Left colon (tissue), 2 donors: ENCODE data around the gene TTC7B. TPM values are rescaled to one million over a fixed set of nuclear protein-coding genes. Genes with fewer than 3 reads are reported as not detected.

Experiments used
- ATAC-seq: fragments of 200-7000 bp; cut with Tn5 transposase; one replicate; pipeline ENCODE4 v1.9.1; 2020; ENCODE audit warnings: mild to moderate bottlenecking, moderate library complexity
- DNase-seq, 2 donors: peaks; one replicate each; pipeline ENCODE4 v3.0.0-alpha.2; 2020
- intact Hi-C, 2 donors: fragments of 100-400 bp; cut with DNase I in 1 of 2; cut with micrococcal nuclease in 1 of 2; formaldehyde crosslinking; loops; one replicate each; pipeline versions ENCODE4 v1.11.2 to v1.14.0; 2022; cut with DNase I, micrococcal nuclease
- total RNA-seq, 2 donors: library from RNA; stranded (reverse); fragmentation: NEBNext Ultra II Directional; extraction: Animal tissue kit (Norgen Biotek cat#: 25700); gene quantifications; one replicate each; pipeline ENCODE4 v1.2.1, GENCODE V29; 2021
- donor health status: DM: no; HTN: no; CAD: no.
- donor health status: DM: yes; HTN: yes; CAD: no.

TTC7B gene
- total RNA-seq, 2 donors from 2014 or later = 4.3 to 13.4 TPM

DNA sequence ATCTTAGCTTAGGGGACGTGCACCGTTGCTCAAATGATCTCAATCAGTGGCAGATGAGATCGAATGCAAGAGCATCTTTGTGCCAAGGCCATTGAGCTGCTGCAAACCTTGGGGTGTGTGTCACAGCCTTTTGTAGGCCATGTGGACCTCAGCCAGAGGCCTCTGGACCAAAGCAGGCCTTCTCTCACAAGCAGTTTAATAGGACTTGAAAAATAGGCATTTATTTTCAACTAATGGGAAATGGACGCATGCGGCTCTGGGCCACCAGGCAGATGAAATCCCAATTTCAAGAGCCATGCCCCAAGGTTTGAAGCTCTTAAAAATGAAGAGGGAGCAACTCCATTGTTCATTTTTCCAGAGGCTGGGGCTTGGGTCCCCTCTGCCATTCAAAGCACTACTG is 87.3 kb downstream of the TTC7B start:
- no peak for ATAC-seq
- intact Hi-C loops = no loop called here
- no peak for DNase-seq

DNA sequence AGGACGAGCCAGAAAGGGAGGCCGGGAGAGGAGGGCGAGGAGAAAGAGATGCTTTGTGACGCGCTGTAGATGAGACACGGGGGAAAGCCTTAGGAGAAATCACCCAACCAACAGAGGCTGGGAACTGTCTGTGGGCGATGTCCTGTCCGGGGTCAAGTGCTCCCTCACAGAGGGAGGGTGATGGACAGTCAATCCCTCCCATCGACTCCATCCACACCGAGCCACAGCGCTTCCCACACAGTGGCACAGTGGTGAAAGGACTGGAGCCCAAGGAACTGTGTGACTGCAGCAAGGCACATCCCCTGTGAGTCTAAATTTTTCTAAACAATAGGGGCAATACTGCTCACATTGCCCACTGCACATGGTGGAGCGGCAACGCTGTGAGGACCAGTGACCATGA is 89.1 kb downstream of the TTC7B start:
- ATAC-seq = peak; percentile 6

DNA sequence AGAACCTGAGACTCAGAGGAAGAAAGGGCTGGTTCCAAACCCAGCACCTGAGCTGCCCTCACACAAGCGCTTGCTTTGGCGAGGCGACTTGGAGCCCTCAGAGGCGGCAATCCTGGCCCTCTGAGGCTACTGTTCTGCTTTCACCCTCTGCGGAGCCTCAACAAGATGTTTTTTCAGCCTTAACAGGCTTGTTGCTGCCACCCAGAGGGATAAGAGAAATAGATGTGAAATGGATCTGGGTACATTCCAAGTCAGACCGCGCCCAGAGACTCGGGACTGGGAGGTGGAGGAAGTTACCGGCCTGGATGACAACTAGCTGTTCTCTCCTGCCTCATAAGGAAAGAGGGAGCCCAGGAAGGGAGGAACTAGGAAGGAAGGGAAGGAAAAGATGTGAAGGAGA is 89.6 kb downstream of the TTC7B start:
- ATAC-seq (peak; percentile 99), DNase-seq (peak; percentile 74 to 83)
- intact Hi-C loops = no loop called here

More for the DNA sequence above, 89.1 kb downstream of the TTC7B start:
- no peak for DNase-seq
- intact Hi-C loops = no loop called here

DNA sequence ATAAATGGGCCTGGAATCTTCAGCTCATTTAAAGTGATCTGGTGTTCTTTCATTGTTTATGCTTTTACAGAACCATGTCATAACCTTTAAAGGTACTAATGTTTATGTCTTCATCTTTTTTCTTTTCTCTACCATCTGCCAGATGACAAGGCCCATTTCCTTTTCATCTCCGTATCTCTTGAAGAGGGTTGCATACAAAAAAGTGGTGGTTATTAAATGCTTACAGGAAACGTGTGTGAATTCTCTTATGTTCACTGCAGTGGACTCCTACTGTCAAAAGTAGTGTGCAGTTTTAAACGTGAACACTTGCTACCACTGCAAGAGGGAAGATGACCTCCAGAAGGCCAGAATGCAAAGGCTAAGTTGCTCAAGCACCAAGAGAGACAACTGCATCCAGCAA is 91.4 kb downstream of the TTC7B start:
- ATAC-seq (no peak), DNase-seq (no peak)
- intact Hi-C loops = no loop called here

DNA sequence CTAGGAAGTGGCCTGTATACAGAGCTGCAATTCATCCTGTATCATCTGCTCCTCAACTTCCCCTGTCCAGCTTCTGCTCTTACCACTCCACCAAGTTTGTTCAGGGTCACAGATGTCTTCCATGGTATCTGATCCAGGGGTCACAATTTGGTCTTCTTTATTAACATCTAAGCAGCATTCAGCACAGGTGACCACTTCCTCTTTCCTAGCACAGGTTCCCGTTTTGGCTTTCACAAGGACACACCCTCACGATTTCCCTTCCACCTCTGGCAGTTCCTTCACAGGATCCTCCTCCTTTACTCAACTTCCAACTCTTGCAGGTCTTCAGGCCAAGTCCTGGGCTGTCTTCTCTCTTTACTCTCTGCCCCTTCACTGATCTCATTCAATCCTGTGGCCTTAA is 93.6 kb downstream of the TTC7B start:
- DNase-seq = no peak
- intact Hi-C loops = no loop called here
- ATAC-seq = no peak

DNA sequence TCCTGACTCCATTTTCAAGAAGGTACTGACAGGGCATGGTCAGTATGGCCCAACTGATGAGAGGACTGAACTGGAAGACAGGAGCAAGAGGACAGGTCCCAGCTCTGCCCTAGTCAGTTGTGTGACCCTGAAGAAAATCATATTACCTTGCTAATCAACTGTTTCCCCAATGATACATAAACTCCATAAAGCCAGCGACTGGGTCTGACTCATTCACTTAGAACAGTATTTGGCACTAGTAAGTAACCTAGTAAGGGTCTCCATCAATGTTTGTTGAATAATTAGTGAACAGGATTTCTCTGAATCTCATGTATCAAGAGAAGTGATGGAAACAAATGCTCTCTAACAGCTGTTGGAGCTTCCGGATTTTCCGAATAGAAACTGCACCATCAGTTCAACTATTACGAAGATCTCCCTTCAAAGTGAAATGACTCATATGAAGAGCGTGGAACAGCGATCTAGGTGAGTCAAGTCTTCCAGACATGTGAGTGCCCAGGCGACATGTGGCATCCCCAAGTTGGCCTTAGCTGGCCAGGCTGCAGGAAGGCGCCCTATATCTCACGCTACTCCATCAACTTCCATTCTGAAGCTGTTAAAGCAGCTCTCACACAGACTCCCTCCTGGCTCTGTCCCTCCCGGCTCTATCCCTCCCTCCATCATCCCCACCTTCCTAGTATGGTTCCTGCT is 94.5 kb downstream of the TTC7B start:
- DNase-seq (no peak), ATAC-seq (no peak)
- intact Hi-C loops = no loop called here

DNA sequence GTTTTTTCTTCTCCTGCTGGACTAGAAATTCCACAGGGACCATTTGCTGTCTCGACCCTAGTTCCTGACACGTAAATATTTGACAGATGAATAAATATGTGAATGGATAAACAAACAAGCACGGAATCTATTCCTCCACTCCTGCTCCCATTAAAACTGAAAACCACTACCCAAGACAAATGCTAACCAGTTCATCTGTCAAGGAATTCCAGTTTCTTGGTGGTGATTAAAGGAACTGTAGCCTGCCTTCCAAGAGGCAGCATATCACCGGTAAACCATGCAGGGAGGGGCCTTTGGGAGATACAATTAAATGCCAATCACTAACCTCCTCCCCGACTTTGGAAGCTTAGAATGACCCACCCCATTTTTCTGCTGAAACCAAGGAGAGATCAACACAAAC is 95.4 kb downstream of the TTC7B start:
- ATAC-seq (no peak), DNase-seq (no peak)
- intact Hi-C loops = no loop called here

DNA sequence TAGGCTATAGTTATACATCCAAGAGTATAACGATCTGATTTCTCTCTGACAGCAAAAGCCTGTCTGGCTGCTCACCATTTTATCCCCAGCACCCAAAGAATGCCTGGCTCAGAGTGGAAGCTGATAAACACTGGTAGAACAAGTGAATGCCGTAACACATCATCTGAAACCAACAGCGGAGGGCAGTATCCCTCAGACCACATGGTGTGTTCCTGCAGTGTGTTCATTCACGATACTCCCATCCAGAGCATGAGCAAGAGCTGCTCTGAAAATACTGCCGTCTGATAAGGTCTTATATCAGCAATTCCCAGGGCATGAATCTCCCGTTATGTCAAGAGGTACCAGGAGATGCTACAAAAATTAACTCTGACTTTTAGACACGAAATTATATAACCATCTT is 95.9 kb downstream of the TTC7B start:
- intact Hi-C loops = no loop called here
- ATAC-seq = no peak
- no peak for DNase-seq

DNA sequence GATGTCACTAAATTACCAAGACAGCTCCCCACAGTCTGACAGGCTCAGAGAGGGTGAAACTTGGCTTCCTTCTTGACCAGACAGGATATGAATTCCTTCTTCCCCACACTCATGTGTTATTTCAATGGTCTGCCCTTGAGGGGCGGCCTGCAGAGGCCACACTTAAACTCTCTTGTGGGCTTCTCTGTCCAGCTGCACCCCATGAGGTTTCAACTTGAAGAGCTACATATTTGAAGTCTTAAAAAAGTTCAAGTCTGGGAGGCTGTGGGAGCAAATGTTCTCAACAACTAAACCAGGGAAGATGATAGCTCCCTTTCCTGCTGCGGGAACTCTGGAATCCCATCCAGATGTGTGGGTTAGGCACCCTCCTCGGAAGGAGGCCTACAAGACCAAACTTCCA is 98.3 kb downstream of the TTC7B start:
- no peak for DNase-seq
- ATAC-seq = no peak
- intact Hi-C loops = no loop called here

DNA sequence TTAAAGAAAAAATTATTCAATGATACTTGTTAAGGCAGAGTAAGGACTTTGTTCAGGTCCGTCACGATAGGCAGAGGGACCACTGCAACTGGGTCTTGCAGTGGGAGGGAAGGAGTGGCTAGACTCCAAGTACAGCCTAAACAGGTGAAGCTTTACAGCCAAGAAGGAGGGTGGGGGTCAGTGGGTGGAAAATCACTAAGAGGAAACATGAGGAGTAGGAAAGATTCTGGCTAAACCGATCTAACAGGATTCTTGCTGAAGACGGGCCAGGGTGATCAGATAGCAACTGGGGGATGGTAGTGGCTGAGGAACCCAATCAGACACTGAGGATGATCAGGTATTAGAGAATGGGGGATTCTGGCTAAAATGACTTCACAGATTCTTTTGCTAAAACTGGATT is 100.2 kb downstream of the TTC7B start:
- intact Hi-C loops = no loop called here
- ATAC-seq (no peak), DNase-seq (no peak)

DNA sequence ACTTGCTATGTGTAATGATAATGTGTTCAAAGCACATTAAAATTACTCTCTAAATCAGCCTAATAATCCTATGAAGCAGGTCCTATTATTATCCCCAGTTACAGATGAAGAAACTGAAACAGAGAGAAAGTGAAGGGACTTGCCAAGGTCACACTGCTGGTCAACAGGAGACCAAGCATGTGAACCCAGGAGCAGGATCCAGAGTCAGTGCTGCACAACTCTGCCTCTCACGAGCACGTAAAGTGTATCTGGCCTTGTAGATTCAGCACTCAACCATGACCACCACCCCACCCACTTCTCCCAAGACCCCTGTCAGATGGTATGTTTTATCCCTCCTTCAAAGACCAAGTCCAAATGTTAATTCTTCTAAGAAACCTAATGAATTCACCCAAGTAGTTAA is 100.7 kb downstream of the TTC7B start:
- DNase-seq (no peak), ATAC-seq (no peak)
- intact Hi-C loops = no loop called here

DNA sequence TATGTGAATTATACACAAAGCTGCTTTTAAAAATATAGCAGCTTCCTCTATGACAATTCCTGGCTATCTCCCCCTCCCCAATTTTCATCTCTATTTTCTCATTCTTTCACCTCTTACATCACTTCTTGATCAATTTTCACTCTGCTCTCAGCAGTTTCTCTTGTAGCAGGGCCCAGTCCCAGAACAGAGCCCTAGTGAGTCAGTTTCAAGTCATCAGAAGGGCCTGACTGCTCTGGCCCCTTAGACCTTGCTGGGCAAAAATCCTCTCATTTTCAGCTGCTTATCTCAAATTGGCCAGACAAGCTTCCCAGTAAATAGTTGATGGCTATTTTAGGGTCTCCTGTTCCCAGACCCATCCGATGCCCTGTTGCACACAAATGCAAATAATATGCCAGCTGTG is 101.4 kb downstream of the TTC7B start:
- ATAC-seq (no peak), DNase-seq (no peak)
- intact Hi-C loops = no loop called here

DNA sequence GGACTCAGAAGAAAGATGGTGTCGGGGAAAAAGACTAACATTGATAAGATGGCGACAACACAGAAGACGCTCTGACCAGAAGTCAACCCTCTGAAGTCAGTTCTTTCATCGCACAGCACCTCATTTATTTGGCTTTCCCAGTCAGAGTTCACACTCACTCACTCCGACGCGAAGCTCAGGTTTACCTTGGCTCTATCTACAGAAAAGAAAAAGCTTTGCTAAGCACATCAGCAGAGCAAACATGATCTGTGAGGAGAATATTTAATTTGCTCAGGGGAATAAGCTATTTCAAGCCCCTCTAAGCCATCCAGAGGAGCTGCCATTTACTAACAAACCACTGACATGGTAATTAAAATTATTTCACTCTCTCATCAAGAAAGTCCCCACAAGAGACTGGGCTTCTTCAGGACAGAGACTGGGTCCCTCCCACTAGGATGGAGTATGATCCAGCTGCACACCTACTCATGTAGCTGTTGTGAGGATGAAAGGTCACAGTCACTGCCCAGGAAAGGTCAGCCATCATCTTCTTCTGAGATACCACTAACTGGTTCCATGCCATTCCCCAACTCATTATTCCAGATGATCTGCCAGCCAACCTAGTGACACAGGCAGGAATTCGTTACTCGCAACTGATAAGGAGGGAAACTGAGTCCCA is 111.4 kb downstream of the TTC7B start:
- no peak for DNase-seq
- ATAC-seq = no peak
- intact Hi-C loops = no loop called here

DNA sequence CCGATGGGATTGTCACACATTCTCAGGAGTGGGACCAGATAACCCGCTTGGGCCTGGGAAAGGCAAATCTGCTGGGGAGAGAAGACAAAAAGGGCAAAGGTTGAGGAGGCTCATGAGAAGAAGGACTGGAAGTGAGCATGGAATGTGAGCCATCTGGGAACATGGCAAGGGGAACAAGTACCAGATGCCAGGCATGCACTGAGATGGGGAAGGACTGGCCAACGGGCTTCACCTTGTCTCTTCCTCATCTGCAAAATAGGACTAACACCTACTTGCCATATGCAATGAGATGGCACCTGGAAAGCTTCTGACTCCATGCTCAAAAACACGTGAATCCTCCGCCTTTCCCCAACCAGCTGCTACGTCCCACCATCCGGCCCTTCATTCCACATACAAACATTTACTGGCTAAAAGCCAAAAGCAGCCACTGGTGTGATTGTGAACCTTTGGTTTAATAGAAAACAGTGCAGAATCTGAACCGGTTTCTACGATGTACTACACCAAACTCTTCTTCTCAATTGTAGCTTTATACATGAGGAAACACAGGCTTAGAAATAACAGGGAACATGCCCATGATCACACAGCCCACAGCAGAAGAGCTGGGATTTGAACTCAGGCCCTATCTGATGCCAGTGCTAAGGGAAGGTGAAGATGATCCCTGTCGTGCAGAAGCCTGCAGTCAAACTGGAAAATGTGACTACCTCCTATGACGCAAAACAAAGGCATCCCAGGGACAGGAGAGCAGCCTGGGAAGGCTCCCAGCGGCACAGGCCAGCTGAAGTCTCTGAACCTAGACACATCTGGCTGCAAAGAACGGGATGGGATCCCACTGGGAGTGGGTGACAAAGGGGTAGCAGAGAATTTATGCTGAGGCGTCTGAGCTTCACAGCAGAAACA is 112.1 kb downstream of the TTC7B start:
- no peak for ATAC-seq
- intact Hi-C loops = no loop called here
- no peak for DNase-seq

DNA sequence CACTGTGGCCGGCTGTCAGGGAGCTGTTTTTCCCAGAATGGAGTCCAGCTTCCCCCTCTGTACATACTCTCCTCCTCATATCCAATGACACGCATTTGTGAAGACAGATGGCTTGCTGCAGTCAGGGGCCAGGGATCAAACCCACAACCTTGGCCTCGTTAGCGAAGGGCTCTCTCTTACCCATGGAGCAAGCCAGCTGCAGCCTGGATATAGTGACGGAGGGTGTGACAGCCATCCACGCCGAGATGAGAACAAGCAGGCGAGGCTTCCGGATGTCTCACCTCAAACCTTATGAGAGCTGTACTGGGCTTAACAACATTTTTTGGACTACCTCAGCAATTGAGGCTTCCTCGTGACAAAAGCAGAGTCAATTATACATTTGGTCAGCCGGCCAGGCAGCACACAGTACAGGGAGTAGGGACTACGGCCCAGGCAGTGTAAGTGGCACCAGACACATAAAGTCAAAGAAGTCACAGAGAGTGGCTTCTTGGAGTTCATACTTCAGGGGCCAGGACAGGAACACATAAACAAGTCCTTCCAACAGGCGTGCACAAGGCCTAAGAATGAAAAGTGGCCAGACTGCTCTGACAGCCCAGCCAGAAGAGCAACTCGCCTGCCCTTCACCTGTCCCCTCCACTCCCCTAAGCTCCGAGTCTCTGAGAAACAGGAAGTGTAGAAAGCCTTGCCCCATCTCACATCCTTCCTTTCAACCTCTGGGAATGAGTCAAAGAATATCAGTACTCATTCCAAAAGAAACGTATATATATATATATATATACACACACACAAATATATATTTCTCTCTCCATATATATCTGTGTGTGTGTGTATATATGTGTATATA is 115.1 kb downstream of the TTC7B start:
- DNase-seq (no peak), ATAC-seq (no peak)
- intact Hi-C loops = no loop called here

DNA sequence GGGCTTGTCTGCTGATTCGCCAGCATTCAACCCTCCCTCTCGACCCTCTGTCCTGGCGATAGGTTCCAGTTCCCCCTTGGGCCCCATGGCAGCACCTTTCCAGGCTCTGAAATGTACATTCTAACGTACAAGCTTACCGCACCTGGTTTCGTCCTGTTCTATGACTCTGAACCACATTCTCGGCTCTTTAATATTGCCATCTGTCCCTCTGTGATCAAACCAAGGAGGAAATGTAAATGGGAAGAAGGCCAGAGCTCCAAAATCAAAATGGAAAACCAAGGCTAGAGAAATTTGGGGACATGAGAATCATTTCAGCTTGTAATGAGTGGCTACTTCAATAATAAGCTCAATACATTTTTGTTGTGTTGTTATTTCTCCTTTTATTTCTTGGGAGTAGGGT is 117.2 kb downstream of the TTC7B start:
- intact Hi-C loops = loop anchor here in 1 of 2 donors (5.0 to 10.0 kb wide), 2 partner anchors 294 to 397 kb away; no protein-coding TSS in a partner anchor
- ATAC-seq (no peak), DNase-seq (no peak)

DNA sequence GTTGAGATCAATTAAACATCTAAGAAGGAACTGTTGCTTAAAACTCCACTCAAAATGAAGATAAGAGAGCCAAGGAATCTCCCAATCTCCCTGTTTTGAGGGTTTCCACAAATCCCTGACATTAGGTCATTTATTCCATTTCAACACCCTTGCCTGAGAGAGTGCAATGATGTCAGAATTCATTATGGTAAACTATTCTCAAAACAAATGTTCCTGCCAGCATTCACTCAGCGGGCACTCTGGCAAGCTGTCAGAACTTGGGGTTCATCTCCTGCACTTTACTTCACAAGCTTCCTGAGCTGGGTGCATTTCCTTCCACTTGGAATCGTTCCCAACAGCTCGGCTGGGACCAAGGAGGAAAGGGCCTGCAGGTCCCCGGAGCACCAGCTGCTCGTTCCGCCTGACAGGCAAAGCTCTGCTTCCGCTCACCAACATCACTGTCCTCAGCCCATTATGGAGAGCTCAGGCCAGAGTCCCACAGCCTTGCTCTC is 117.8 kb downstream of the TTC7B start:
- intact Hi-C loops = loop anchor here in 1 of 2 donors (5.0 to 10.0 kb wide), 2 partner anchors 294 to 396 kb away; no protein-coding TSS in a partner anchor
- DNase-seq = peak; percentile 14 to 38
- ATAC-seq = no peak

DNA sequence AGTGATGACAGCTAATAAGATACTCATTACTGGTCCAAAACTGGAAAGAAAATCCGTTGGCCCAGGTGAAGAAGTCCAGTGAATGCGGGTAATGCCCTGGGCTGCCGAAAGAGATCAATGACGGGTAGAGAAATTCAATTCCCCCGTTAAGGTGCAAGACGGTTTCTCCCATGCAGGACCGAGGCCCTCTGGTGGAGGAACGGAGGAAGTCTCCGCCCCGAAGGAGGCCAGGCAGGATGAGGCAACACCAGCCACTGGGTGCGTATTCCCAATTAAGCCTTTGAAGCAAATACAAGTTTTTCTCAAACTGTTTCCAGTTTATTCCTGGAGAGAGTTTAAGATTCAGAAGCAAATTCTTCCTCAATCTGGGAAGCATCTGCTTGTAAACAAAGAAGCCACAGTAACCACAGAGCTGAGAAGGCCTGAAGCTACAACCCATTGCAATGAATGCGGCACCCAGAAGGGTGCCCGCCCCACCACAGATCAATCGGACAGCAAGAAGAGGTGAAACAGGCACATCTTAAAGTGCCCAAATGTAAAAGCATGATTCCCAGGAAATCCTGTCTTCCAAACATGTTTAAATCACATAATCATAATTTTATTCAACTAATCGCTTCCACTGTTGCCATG is 118.5 kb downstream of the TTC7B start:
- intact Hi-C loops = loop anchor here in 1 of 2 donors (5.0 to 10.0 kb wide), 2 partner anchors 293 to 395 kb away; no protein-coding TSS in a partner anchor
- peak; percentile 77 to 78 for DNase-seq
- peak; percentile 98 for ATAC-seq
